ENCODE results near the gene MFN1. TPM values are rescaled to one million over a fixed set of nuclear protein-coding genes. Genes with fewer than 3 reads are reported as not detected.

MFN1 gene
- 25.9 and 27.7 TPM in 2 replicates for polyA plus RNA-seq

DNA sequence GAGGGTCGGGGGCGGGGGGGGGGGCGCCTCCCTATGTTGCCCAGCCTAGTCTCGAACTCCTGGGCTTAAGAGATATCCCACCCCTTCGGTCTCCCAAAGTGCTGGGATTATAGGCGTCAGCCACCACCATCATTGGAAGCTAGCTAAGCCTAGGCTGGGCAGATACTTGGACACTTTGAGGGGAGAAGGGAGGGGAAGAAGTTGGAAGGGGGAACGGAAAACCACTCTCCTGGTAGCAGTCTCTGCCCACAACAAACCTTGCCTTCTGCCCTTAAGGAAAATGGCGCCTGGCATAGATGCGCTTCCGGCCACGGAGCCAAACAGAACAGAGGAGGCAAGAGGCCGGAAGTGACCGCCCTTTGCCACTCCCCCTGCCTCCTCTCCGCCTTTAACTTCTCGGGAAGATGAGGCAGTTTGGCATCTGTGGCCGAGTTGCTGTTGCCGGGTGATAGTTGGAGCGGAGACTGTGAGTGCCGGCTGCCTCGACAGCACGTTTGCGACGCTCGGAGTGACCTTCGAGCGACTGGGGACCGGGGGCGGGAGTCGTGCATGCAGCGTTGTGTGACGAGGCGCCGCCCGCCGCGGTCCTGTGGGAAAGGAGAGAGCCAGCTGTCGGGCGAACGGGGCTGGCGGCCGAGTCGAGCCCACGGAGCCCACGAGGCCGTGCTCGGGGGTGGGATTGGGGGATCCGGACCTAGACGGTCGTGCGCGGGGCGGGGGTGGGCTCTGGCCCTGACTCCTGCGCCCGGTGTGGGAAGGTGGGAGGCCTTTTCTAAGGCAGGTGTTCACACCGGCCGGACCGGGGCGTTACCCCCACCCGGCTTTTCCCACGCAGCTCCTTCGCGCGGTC lies at the start of gene MFN1:
Gene MFN1, plus strand, starts transcription at position 365 of the 850 bp plus-strand sequence. CDS start 1,143 bp downstream, outside the sequence.

DNA sequence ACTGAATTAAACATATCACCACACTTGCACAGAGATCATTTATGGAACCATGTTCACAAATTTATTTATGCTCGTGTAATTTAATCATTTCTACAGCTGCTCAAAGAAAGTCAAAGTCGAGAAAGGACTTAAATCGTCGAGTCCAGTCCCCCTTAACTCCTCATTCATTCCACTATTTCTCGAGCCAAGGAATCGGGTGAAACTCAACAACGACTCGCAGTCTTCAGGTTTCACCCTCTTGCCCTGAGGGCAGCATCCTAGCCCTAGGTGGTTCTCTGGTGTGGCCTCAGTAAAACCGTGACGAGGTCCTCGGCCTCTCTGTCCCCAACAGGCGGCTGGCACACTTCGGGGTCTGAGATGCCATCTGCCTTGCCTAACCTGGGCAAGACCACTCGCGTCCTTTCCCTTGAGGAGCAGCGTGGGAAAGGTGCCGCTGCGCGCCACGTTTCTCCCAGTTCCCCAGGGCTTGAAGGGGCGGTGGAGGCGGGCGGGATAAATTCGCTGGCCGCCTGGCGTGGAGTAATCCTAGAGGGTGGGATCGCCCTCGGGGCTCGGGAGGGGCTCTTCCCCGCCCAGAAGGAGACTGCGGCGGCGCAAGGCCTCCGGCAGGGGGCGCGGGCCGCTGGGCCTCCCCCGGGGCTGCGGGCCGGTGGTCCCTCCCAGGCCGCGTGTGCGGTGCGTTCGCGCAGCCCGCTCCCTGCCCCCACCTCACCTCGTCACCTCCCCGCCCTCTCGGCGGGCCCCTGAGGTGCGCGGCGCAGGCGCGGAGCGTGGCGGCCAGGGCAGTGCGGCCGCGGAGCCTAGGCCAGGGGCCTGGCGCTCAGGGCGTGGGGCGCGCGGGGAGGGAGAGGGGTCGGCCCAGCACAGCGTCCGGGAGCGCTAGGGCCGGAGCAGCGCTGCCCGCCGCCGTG lies 25.0 kb upstream of the MFN1 start, which contains the start of gene ZNF639:
Gene ZNF639, plus strand, starts transcription at position 746 of the 911 bp plus-strand sequence. CDS start 5,263 bp downstream, outside the sequence.

Other genes starting within 250 kb of the MFN1 start
- 22.1 and 23.5 TPM in 2 replicates for gene PIK3CA, start 199.4 kb upstream of the MFN1 start, polyA plus RNA-seq
- 17.1 and 24.6 TPM in 2 replicates for gene KCNMB3, start 96.6 kb upstream of the MFN1 start, polyA plus RNA-seq
- 12.4 and 13.1 TPM in 2 replicates for gene ZNF639, start 24.7 kb upstream of the MFN1 start, polyA plus RNA-seq
- 2.2 and 4.8 TPM in 2 replicates for gene GNB4, start 103.8 kb downstream of the MFN1 start, polyA plus RNA-seq
- gene ACTL6A, start 215.2 kb downstream of the MFN1 start, polyA plus RNA-seq, result 10.2 and 10.5 TPM in 2 replicates